ENCODE measurements around the gene ARHGAP29. TPM values are rescaled to one million over a fixed set of nuclear protein-coding genes. Genes with fewer than 3 reads are reported as not detected.

Gene ARHGAP29
- total RNA-seq, 1 donor from 2014 or later, result 66.5 TPM

Other genes starting within 250 kb of the ARHGAP29 start
- 1.4 TPM for gene ABCA4, start 116.4 kb downstream of the ARHGAP29 start, total RNA-seq
- 50.9 TPM for gene ABCD3, start 180.8 kb upstream of the ARHGAP29 start, total RNA-seq